H9 (cell line): ENCODE data around the gene ZNHIT3. TPM values are rescaled to one million over a fixed set of nuclear protein-coding genes. Genes with fewer than 3 reads are reported as not detected.

Source experiments
- DNase-seq: peaks from one replicate; pipeline ENCODE4 v3.0.0-alpha.2; 2017
- H2AFZ ChIP-seq: one replicate; pipeline ENCODE4 v1.6.1; 2013; ENCODE audit warnings: mild to moderate bottlenecking, low read length, control low read depth, moderate library complexity
- H2AK5ac ChIP-seq: 2 replicates; pipeline ENCODE4 v1.6.1; 2013; ENCODE audit warnings: low read length, control low read depth, mixed read lengths; ENCODE audit not compliant: insufficient read length
- H2BK120ac ChIP-seq: one replicate; pipeline ENCODE4 v1.6.1; 2013; ENCODE audit warnings: low read depth, mild to moderate bottlenecking, low read length, control low read depth, inconsistent platforms; ENCODE audit not compliant: poor library complexity, severe bottlenecking
- H2BK12ac ChIP-seq: 2 replicates; pipeline ENCODE4 v1.6.1; 2013; ENCODE audit warnings: low read length, control low read depth, mixed read lengths, low read depth; ENCODE audit not compliant: insufficient read length
- H2BK15ac ChIP-seq: 2 replicates; pipeline ENCODE4 v1.6.1; 2013; ENCODE audit warnings: low read depth, low read length, control low read depth
- H2BK20ac ChIP-seq: one replicate; pipeline ENCODE4 v1.6.1; 2013; ENCODE audit warnings: low read depth, mild to moderate bottlenecking, low read length, control low read depth, inconsistent platforms; ENCODE audit not compliant: poor library complexity, severe bottlenecking
- H2BK5ac ChIP-seq: 2 replicates; pipeline ENCODE4 v1.6.1; 2013; ENCODE audit warnings: low read length, control low read depth, mixed read lengths; ENCODE audit not compliant: insufficient read length
- H3K14ac ChIP-seq: 2 replicates; pipeline ENCODE4 v1.6.1; 2013; ENCODE audit warnings: low read length, control low read depth; ENCODE audit not compliant: insufficient read depth
- H3K18ac ChIP-seq: 2 replicates; pipeline ENCODE4 v1.6.1; 2013; ENCODE audit warnings: low read depth, mild to moderate bottlenecking, mixed read lengths, low read length, control low read depth; ENCODE audit not compliant: insufficient read length
- H3K23ac ChIP-seq: 2 replicates; pipeline ENCODE4 v1.6.1; 2013; ENCODE audit warnings: low read length, control low read depth, mixed read lengths, low read depth; ENCODE audit not compliant: insufficient read length
- H3K23me2 ChIP-seq: 2 replicates; pipeline ENCODE4 v1.6.1; 2013; ENCODE audit warnings: low read depth, mild to moderate bottlenecking, mixed read lengths, low read length, control low read depth; ENCODE audit not compliant: insufficient read length, poor library complexity, severe bottlenecking
- H3K27ac ChIP-seq: 2 replicates; pipeline ENCODE4 v1.5.1; 2013; ENCODE audit warnings: low read length, control low read depth, mixed read lengths, low read depth; ENCODE audit not compliant: insufficient read length
- H3K27me3 ChIP-seq: 2 replicates; pipeline ENCODE4 v1.6.1; 2013; ENCODE audit warnings: low read length, control low read depth, inconsistent platforms; ENCODE audit not compliant: insufficient read depth
- H3K4ac ChIP-seq: 2 replicates; pipeline ENCODE4 v1.6.1; 2013; ENCODE audit warnings: low read depth, mild to moderate bottlenecking, control low read depth, inconsistent platforms, low read length, moderate library complexity
- H3K4me1 ChIP-seq: 2 replicates; pipeline ENCODE4 v1.6.1; 2013; ENCODE audit warnings: low read length, control low read depth, inconsistent platforms; ENCODE audit not compliant: insufficient read depth
- H3K4me2 ChIP-seq: 2 replicates; pipeline ENCODE4 v1.6.1; 2013; ENCODE audit warnings: low read length, control low read depth, mixed read lengths; ENCODE audit not compliant: insufficient read length, insufficient read depth
- H3K56ac ChIP-seq: 2 replicates; pipeline ENCODE4 v1.6.1; 2013; ENCODE audit warnings: low read depth, mild to moderate bottlenecking, mixed read lengths, low read length, control low read depth; ENCODE audit not compliant: insufficient read length
- H3K79me1 ChIP-seq: 2 replicates; pipeline ENCODE4 v1.6.1; 2013; ENCODE audit warnings: low read depth, mild to moderate bottlenecking, moderate library complexity, low read length, control low read depth, inconsistent platforms; ENCODE audit not compliant: insufficient read depth, poor library complexity, severe bottlenecking
- H3K79me2 ChIP-seq: 2 replicates; pipeline ENCODE4 v1.6.1; 2013; ENCODE audit warnings: low read length, control low read depth, inconsistent platforms; ENCODE audit not compliant: insufficient read depth
- H3K9ac ChIP-seq: 2 replicates; pipeline ENCODE4 v1.6.1; 2013; ENCODE audit warnings: low read length, control low read depth, mixed read lengths; ENCODE audit not compliant: insufficient read length; ENCODE audit errors: extremely low read depth
- H3K9me3 ChIP-seq: one replicate; pipeline ENCODE4 v1.6.1; 2013; ENCODE audit warnings: low read depth, low read length, inconsistent platforms; ENCODE audit not compliant: control insufficient read depth
- H3T11ph ChIP-seq: one replicate; pipeline ENCODE4 v1.6.1; 2013; ENCODE audit warnings: mild to moderate bottlenecking, low read length, control low read depth, inconsistent platforms
- H4K20me1 ChIP-seq: one replicate; pipeline ENCODE4 v1.6.1; 2013; ENCODE audit not compliant: control insufficient read depth, insufficient read length, insufficient read depth
- H4K5ac ChIP-seq: 2 replicates; pipeline ENCODE4 v1.6.1; 2013; ENCODE audit warnings: low read depth, mild to moderate bottlenecking, mixed read lengths, low read length, control low read depth; ENCODE audit not compliant: insufficient read length
- H4K8ac ChIP-seq: replicated peaks from 2 replicates; pipeline ENCODE4 v1.6.1; 2013; ENCODE audit warnings: low read length, control low read depth, mixed read lengths, low read depth; ENCODE audit not compliant: insufficient read length
- H4K91ac ChIP-seq: 2 replicates; pipeline ENCODE4 v1.6.1; 2013; ENCODE audit warnings: low read depth, mild to moderate bottlenecking, moderate library complexity, mixed read lengths, low read length, control low read depth; ENCODE audit not compliant: insufficient read length
- H3K27ac Mint-ChIP-seq, 3 experiments: 2 replicates in 2 of 3; 3 replicates in 1 of 3; pipeline ENCODE4 v1.8.0; 2020 to 2021; ENCODE audit warnings: mixed read lengths in 3 of 3, mild to moderate bottlenecking in 1 of 3, moderate library complexity in 1 of 3
- H3K27me3 Mint-ChIP-seq: 2 replicates; pipeline ENCODE4 v1.8.0; 2021; ENCODE audit warnings: low read depth, mild to moderate bottlenecking, moderate library complexity, mixed read lengths
- H3K36me3 Mint-ChIP-seq, 3 experiments: 2 replicates in 2 of 3; 3 replicates in 1 of 3; pipeline ENCODE4 v1.8.0; 2020 to 2021; ENCODE audit warnings: low read depth in 3 of 3, mixed read lengths in 3 of 3; ENCODE audit not compliant: insufficient read depth in 1 of 3
- H3K4me1 Mint-ChIP-seq, 2 experiments: 2 replicates each; pipeline ENCODE4 v1.8.0; 2020; ENCODE audit warnings: mixed read lengths in 2 of 2
- H3K4me3 Mint-ChIP-seq, 2 experiments: 2 replicates in 1 of 2; 3 replicates in 1 of 2; pipeline ENCODE4 v1.8.0; 2020 to 2021; ENCODE audit warnings: mild to moderate bottlenecking in 2 of 2, mixed read lengths in 2 of 2, moderate library complexity in 1 of 2
- H3K9me3 Mint-ChIP-seq, 2 experiments: 2 replicates in 1 of 2; 3 replicates in 1 of 2; pipeline ENCODE4 v1.8.0; 2020; ENCODE audit warnings: mild to moderate bottlenecking in 2 of 2, mixed read lengths in 2 of 2, moderate library complexity in 1 of 2
- CTCF ChIP-seq: fragments of 200-600 bp; sonication (generic); conservative IDR thresholded peaks from 3 replicates; pipeline ENCODE4 v1.8.0; 2021; ENCODE audit warnings: antibody characterized with exemption, mild to moderate bottlenecking
- WGBS: extraction: QIAGEN DNeasy Blood & Tissue Kit; methylation state at CpG from one replicate; pipeline ENCODE4 v1.1.7; 2013; ENCODE audit warnings: missing lambda C conversion rate, low lambda C conversion rate, mixed read lengths; ENCODE audit not compliant: insufficient read length; ENCODE audit errors: extremely low coverage; 5-methylcytosine and 5-hydroxymethylcytosine counted together
- total RNA-seq: library from RNA; stranded (reverse); gene quantifications from 2 replicates; pipeline ENCODE4 v1.2.1, GENCODE V29; 2021

ZNHIT3 gene
- total RNA-seq, 1 experiment from 2014 or later: 64.7 TPM

GRCh38 chr17:36475346-36475970 is 11.0 kb upstream of the ZNHIT3 start:
- H3K14ac ChIP-seq: no peak overlapping the region; the same call in 1 of the 2 replicates
- no peak overlapping the region for H3K4ac ChIP-seq
- no peak overlapping the region for H4K91ac ChIP-seq
- no peak overlapping the region for H2BK12ac ChIP-seq
- H3K23ac ChIP-seq: no peak overlapping the region
- no peak overlapping the region for H3K9ac ChIP-seq
- no peak overlapping the region for H4K8ac ChIP-seq
- no peaks in the 10 kb centered on the region for H3K36me3 Mint-ChIP-seq
- no peak overlapping the region for H3K27ac ChIP-seq
- H3T11ph ChIP-seq: no peak overlapping the region
- no peaks in the 10 kb centered on the region for H3K23me2 ChIP-seq
- no peak overlapping the region for H2BK120ac ChIP-seq
- no peak overlapping the region for H3K4me2 ChIP-seq
- H3K18ac ChIP-seq: no peak overlapping the region
- H3K27me3 ChIP-seq: no peaks in the 10 kb centered on the region
- no peak overlapping the region for H2BK15ac ChIP-seq
- H3K9me3 Mint-ChIP-seq: no peaks in the 10 kb centered on the region
- H3K27ac Mint-ChIP-seq: no peak overlapping the region; a peak in 1 of 7 replicates
- H2BK20ac ChIP-seq: no peak overlapping the region
- H3K4me3 Mint-ChIP-seq: no peak overlapping the region
- no peak overlapping the region for H2BK5ac ChIP-seq
- no peak for TF ChIP-seq CTCF
- no peak overlapping the region for H4K5ac ChIP-seq
- no CpG with 5 or more reads among the region's 4 CpGs for WGBS
- H3K4me1 ChIP-seq: no peaks in the 10 kb centered on the region
- no peak overlapping the region for H2AK5ac ChIP-seq
- DNase-seq: no peak
- no peaks in the 10 kb centered on the region for H3K9me3 ChIP-seq
- no peaks in the 10 kb centered on the region for H3K4me1 Mint-ChIP-seq
- H3K79me1 ChIP-seq: no peaks in the 10 kb centered on the region
- H3K27me3 Mint-ChIP-seq: peaks cover 61% of the 10 kb centered on the region
- no peak overlapping the region for H3K56ac ChIP-seq
- H2AFZ ChIP-seq: no peak overlapping the region
- no peaks in the 10 kb centered on the region for H4K20me1 ChIP-seq
- H3K79me2 ChIP-seq: no peaks in the 10 kb centered on the region
